Ascending aorta (tissue), 2 donors: ENCODE data around the gene DSG4. TPM values are rescaled to one million over a fixed set of nuclear protein-coding genes. Genes with fewer than 3 reads are reported as not detected.

ENCODE experiments used
- DNase-seq, 2 donors: peaks; one replicate each; pipeline ENCODE4 v3.0.0-alpha.2; 2019; ENCODE audit warnings: low spot score in 2 of 2
- H3K27ac ChIP-seq, 2 donors: fragments of 200-600 bp; sonication (generic); one replicate each; pipeline ENCODE4 v1.5.1; 2016 to 2017; ENCODE audit warnings: mild to moderate bottlenecking in 1 of 2
- H3K27me3 ChIP-seq: fragments of 200-600 bp; sonication (generic); one replicate; pipeline ENCODE4 v1.5.1; 2017
- H3K36me3 ChIP-seq, 2 donors: fragments of 200-600 bp; sonication (generic); one replicate each; pipeline ENCODE4 v1.5.1; 2016
- H3K4me1 ChIP-seq, 2 donors: fragments of 200-600 bp; sonication (generic); one replicate each; pipeline ENCODE4 v1.5.1; 2016 to 2017; ENCODE audit warnings: mild to moderate bottlenecking in 1 of 2
- H3K4me3 ChIP-seq, 2 donors: fragments of 200-600 bp; sonication (generic); one replicate each; pipeline ENCODE4 v1.5.1; 2016 to 2017; ENCODE audit warnings: mild to moderate bottlenecking in 1 of 2
- H3K9me3 ChIP-seq, 2 donors: fragments of 200-600 bp; sonication (generic); one replicate each; pipeline ENCODE4 v1.5.1; 2016
- CTCF ChIP-seq, 3 experiments: fragments of 200-600 bp in 2 of 3; fragments of 450-650 bp in 1 of 3; sonication (generic) in 2 of 3; IDR thresholded peaks; one replicate each; pipeline ENCODE4 v1.5.1; 2016 to 2019; ENCODE audit warnings: antibody characterized with exemption in 3 of 3, mild to moderate bottlenecking in 1 of 3, moderate library complexity in 1 of 3
- intact Hi-C: fragments of 100-400 bp; cut with DNase I; formaldehyde crosslinking; loops from one replicate; pipeline ENCODE4 v1.15.1; 2023
- total RNA-seq: library from RNA; depleted of rRNA; stranded (reverse); fragments of >200 nt; gene quantifications from one replicate; pipeline ENCODE4 v1.1.0, GENCODE V29; 2016

DSG4 gene
- total RNA-seq, 1 donor from 2014 or later: not detected

GRCh38 chr18:31401156-31402025 is 24.8 kb downstream of the DSG4 start:
- DNase-seq: no peak
- intact Hi-C loops: no loop called here
- Histone ChIP-seq H3K27me3 (no peaks in the 10 kb centered on the region), H3K9me3 (no peaks in the 10 kb centered on the region), H3K4me1 (no peaks in the 10 kb centered on the region), H3K4me3 (no peak overlapping the region), H3K36me3 (no peaks in the 10 kb centered on the region), H3K27ac (no peak overlapping the region)
- no peak for TF ChIP-seq CTCF (IDR thresholded peaks at IDR 0.05)

- Histone ChIP-seq H3K27ac (no peak overlapping the region), H3K4me3 (no peak overlapping the region), H3K9me3 (no peaks in the 10 kb centered on the region), H3K27me3 (no peaks in the 10 kb centered on the region), H3K4me1 (no peaks in the 10 kb centered on the region), H3K36me3 (no peaks in the 10 kb centered on the region)
- DNase-seq: no peak
- no peak for TF ChIP-seq CTCF (IDR thresholded peaks at IDR 0.05)
- intact Hi-C loops: no loop called here
These were observed 25.4 kb downstream of the DSG4 start for GRCh38 chr18:31402026-31402373.

GRCh38 chr18:31403409-31403808 is 26.8 kb downstream of the DSG4 start:
- intact Hi-C loops: no loop called here
- no peaks in the 10 kb centered on the region for H3K4me1 ChIP-seq

GRCh38 chr18:31407649-31408048 is 31.1 kb downstream of the DSG4 start:
- intact Hi-C loops: no loop called here

More at GRCh38 chr18:31403409-31403808, 26.8 kb downstream of the DSG4 start:
- no peaks in the 10 kb centered on the region for H3K27me3 ChIP-seq
- no peak for TF ChIP-seq CTCF (IDR thresholded peaks at IDR 0.05)
- H3K9me3 ChIP-seq: no peaks in the 10 kb centered on the region
- no peaks in the 10 kb centered on the region for H3K36me3 ChIP-seq
- no peak for DNase-seq
- no peak overlapping the region for H3K4me3 ChIP-seq
- no peak overlapping the region for H3K27ac ChIP-seq

GRCh38 chr18:31409276-31409675 is 32.7 kb downstream of the DSG4 start:
- Histone ChIP-seq H3K9me3 (no peaks in the 10 kb centered on the region), H3K27ac (no peak overlapping the region), H3K36me3 (no peaks in the 10 kb centered on the region), H3K4me3 (no peak overlapping the region), H3K4me1 (no peaks in the 10 kb centered on the region), H3K27me3 (no peaks in the 10 kb centered on the region)
- DNase-seq: no peak
- intact Hi-C loops: no loop called here
- no peak for TF ChIP-seq CTCF (IDR thresholded peaks at IDR 0.05)

More at GRCh38 chr18:31407649-31408048, 31.1 kb downstream of the DSG4 start:
- H3K4me1 ChIP-seq: no peaks in the 10 kb centered on the region
- H3K36me3 ChIP-seq: no peaks in the 10 kb centered on the region
- TF ChIP-seq CTCF (IDR thresholded peaks at IDR 0.05): no peak
- no peak overlapping the region for H3K4me3 ChIP-seq
- no peaks in the 10 kb centered on the region for H3K27me3 ChIP-seq
- no peak for DNase-seq
- H3K27ac ChIP-seq: no peak overlapping the region
- H3K9me3 ChIP-seq: no peaks in the 10 kb centered on the region
